SH-SY5Y (cell line): ENCODE data around the gene SCN5A.

ENCODE experiments used
- GATA2 ChIP-seq: IDR thresholded peaks from 2 replicates; pipeline ENCODE4 v1.6.1; 2011; ENCODE audit warnings: mild to moderate bottlenecking, low read depth, low read length
- GATA3 ChIP-seq: IDR thresholded peaks from 2 replicates; pipeline ENCODE4 v1.6.1; 2011; ENCODE audit warnings: low read depth, mild to moderate bottlenecking, low read length, moderate library complexity

SCN5A gene

GRCh38 chr3:38549486-38549885 lies 100.0 kb downstream of the SCN5A start:
- no peak for TF ChIP-seq GATA2
- TF ChIP-seq GATA3 = no peak

DNA sequence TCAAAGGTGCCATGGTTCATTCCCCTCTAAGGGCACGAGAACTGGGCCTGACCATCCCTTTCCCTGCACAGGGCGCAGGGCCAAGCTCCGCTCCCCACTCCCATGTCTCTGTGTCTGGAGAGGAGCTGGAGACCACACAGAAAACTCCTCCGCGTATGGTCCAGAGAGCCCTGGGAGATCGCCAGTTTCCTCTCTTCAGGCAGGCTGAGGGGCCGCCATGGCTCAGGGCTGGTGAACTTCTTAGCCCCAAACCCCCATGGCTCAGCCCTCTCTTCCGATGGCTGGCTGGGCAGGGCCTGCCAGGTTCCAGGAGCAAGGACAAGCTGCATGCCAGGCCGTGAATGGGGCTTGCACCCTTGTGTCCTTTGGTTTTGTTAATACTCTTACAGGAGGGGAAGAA lies 100.4 kb downstream of the SCN5A start:
- TF ChIP-seq GATA2 (no peak), GATA3 (no peak)

DNA sequence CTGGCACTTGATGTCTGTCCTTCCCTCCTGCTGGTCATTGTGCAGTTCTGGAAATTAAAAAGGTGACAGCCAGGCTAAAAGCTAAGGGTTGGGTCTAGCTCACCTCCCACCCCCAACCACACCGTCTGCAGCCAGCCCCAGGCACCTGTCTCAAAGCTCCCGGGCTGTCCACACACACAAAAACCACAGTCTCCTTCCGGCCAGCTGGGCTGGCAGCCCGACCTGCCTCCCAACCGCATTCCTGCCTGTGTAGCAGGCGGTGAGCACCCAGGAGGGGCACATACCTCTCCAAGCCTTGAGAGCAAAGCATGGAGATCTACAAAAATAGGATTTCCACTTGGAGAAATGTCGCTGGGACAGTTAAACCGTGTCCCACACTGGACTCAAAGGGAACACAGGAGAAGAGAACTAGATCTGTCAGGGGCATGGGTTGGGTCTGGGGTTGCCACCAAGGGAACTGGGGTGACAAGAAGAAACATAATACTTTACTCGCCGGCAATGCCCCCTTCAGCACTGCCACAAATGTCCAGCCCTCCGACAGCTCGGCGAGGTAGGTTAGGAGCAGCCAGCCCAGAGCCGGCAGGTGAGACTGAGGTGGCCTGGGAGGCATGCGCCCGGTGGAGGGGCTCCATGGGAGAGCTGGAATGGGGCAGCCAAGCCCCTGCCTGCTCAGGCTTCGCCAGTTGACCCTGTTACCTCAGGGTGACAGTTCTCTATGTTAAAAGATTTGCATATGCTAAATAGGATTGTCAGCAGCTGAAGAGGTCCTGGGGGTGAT lies 101.1 kb downstream of the SCN5A start:
- TF ChIP-seq GATA2 = no peak
- no peak for TF ChIP-seq GATA3

DNA sequence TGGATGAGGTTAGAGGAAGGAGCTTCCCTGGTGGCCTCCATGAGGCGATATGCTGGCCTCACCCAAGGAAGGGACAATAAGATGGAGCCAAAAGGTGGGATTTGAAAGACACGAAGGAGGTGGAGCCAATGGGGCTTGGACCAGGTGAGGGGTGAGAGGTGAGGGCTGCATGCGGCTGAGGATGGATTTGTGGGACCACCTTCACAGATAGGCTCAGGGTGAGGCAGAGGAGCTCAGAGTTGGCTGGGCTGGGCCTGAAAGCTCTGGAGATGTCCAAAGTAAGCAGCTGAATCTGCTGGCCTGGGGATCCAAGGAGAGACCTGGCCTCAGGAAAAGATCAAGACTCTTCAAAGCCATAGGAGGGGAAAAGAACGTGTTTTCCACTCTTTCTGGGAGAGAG lies 103.5 kb downstream of the SCN5A start:
- TF ChIP-seq GATA3 (no peak), GATA2 (no peak)

- TF ChIP-seq GATA3 (no peak), GATA2 (no peak)
These were observed 103.9 kb downstream of the SCN5A start for GRCh38 chr3:38545550-38545949.

DNA sequence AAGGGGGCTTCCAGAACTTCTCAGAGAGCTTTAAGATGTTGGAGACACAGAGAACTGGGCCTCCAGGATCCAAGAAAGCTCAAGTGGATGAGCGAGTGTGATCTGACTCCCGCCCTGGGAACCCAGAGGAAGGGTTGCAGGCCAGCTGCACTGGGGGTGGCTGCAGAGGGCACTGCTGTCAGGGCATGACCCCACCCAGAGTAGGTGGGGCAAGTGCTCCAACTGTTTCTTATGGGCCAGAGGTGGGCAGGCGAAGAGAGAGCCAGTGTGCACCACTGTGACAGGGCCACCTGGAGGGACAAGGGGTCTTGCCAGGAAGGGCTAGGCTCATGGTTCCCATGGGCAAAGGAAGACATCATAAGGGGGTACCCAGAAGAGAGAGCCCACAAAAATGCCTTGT lies 104.6 kb downstream of the SCN5A start:
- no peak for TF ChIP-seq GATA2
- TF ChIP-seq GATA3 = no peak

- no peak for TF ChIP-seq GATA2
- no peak for TF ChIP-seq GATA3
These were observed 105.9 kb downstream of the SCN5A start for GRCh38 chr3:38543586-38543985.

- no peak for TF ChIP-seq GATA2
- no peak for TF ChIP-seq GATA3
These were observed 106.8 kb downstream of the SCN5A start for GRCh38 chr3:38542401-38543298.

DNA sequence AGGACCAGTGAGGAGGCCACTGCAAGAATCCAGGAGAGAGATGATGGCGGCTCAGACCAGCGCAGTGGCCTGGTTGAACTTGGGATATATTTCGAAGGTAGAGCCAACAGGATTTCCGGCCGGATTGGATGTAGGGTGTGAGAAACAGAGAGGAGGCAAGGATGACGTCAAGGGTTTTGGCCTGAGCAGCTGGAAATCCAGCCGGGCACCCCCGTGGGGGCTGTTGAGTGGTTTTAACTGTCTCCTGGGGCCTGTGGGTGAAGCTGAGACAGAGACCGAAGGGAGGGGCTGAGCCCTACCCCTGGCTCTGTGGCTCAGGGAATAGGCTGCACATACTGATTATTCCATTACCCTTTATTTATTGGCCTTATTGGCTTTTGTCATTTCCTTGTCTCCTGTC lies 107.7 kb downstream of the SCN5A start:
- no peak for TF ChIP-seq GATA2
- no peak for TF ChIP-seq GATA3

GRCh38 chr3:38538773-38539353 lies 110.6 kb downstream of the SCN5A start:
- no peak for TF ChIP-seq GATA2
- TF ChIP-seq GATA3 = no peak

GRCh38 chr3:38536671-38537070 lies 112.8 kb downstream of the SCN5A start:
- no peak for TF ChIP-seq GATA3

GRCh38 chr3:38534604-38535003 lies 114.9 kb downstream of the SCN5A start:
- TF ChIP-seq GATA3 (no peak), GATA2 (no peak)

- TF ChIP-seq GATA2 = no peak
These were observed 115.3 kb downstream of the SCN5A start for GRCh38 chr3:38534180-38534579.

GRCh38 chr3:38533285-38533976 lies 116.1 kb downstream of the SCN5A start:
- TF ChIP-seq GATA3 (no peak), GATA2 (no peak)
